ENCODE results near the gene NPTXR.

NPTXR gene

DNA sequence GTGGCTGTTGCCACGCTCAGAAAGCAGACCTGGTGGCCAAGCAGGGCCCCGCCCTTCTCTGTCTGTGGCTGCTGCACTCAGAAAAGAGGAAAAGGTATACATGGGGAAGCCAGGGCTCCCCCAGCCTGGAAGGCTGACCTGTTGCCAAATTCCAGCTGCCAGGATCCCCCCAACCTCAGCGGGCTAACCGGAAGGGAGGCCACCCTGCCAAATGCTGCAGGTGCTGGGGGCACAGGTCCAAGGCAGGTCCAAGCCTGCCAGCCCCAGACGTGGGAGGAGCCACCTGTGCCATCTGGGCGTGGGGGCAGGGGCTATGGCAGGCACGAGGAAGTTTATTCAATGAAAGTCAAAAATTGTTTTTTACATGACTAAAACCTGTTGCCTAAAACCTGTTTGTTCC is 2.6 kb downstream of the NPTXR start:
- no CpG with 5 or more reads among the region's 7 CpGs for WGBS (ENCODE audit: extremely low coverage, insufficient coverage, low lambda C conversion rate)
- H3K27me3 ChIP-seq (ENCODE audit: insufficient read depth, low read length, poor library complexity), result peaks cover 18% of the 10 kb centered on the region

DNA sequence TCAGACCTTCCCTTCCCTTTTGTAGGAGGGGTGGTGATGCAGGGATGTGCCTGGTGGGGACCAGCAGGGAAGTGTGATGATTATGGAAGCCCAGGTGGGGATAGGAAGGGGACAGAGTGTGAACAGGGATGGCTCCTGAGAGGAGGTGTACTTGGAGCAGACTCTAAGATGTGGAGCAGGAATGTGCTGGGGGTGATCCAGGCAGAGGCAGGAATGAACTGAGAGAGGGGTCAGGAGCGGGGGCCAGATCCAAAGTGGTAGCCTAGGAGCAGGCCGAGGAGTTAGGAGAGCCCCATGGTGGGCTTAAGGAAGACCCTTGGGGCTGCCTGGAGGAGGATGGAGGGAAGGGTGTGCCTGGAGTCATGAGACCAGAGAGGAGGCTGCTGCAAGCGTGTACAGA is 3.7 kb downstream of the NPTXR start:
- Histone ChIP-seq H3K4me1 (ENCODE audit: control insufficient read depth, low read depth, low read length) (no peaks in the 10 kb centered on the region), H2BK5ac (ENCODE audit: low read length) (no peak overlapping the region), H3K36me3 (ENCODE audit: control insufficient read depth, insufficient read depth, low read length) (no peaks in the 10 kb centered on the region), H3K27ac (ENCODE audit: low read depth, low read length) (no peak overlapping the region), H2BK120ac (ENCODE audit: low read depth, low read length) (no peak overlapping the region), H2AK5ac (ENCODE audit: low read length) (no peak overlapping the region), H3K18ac (ENCODE audit: low read length) (no peak overlapping the region), H4K5ac (ENCODE audit: low read length) (no peak overlapping the region), H3K4me2 (ENCODE audit: low read length) (no peak overlapping the region), H3K56ac (ENCODE audit: low read length) (no peak overlapping the region), H3K79me2 (ENCODE audit: control insufficient read depth, insufficient read depth, low read length) (no peaks in the 10 kb centered on the region), H3K27me3 (ENCODE audit: insufficient read depth, low read length, poor library complexity) (peaks cover 18% of the 10 kb centered on the region), H3K4ac (ENCODE audit: low read depth, low read length) (no peak overlapping the region), H3K23ac (ENCODE audit: low read length) (no peak overlapping the region), H3K79me1 (ENCODE audit: low read length) (no peaks in the 10 kb centered on the region), H3K9ac (ENCODE audit: low read length) (no peak overlapping the region), H4K8ac (ENCODE audit: low read depth, low read length) (no peak overlapping the region), H3K4me3 (ENCODE audit: low read length) (no peak overlapping the region), H2BK15ac (replicated peaks; ENCODE audit: low read depth) (no peak overlapping the region)
- no peak for DNase-seq
- WGBS (ENCODE audit: extremely low coverage, insufficient coverage, low lambda C conversion rate), result no CpG with 5 or more reads among the region's 3 CpGs

More for the DNA sequence above, 2.6 kb downstream of the NPTXR start:
- Histone ChIP-seq H4K8ac (ENCODE audit: low read depth, low read length) (no peak overlapping the region), H3K4me2 (ENCODE audit: low read length) (no peak overlapping the region), H3K79me1 (ENCODE audit: low read length) (no peaks in the 10 kb centered on the region), H3K4ac (ENCODE audit: low read depth, low read length) (no peak overlapping the region), H2BK15ac (replicated peaks; ENCODE audit: low read depth) (no peak overlapping the region), H3K9ac (ENCODE audit: low read length) (no peak overlapping the region), H3K4me3 (ENCODE audit: low read length) (no peak overlapping the region), H2BK5ac (ENCODE audit: low read length) (no peak overlapping the region), H3K4me1 (ENCODE audit: control insufficient read depth, low read depth, low read length) (no peaks in the 10 kb centered on the region), H4K5ac (ENCODE audit: low read length) (no peak overlapping the region), H3K18ac (ENCODE audit: low read length) (no peak overlapping the region), H2BK120ac (ENCODE audit: low read depth, low read length) (no peak overlapping the region), H3K79me2 (ENCODE audit: control insufficient read depth, insufficient read depth, low read length) (no peaks in the 10 kb centered on the region), H3K23ac (ENCODE audit: low read length) (no peak overlapping the region), H3K56ac (ENCODE audit: low read length) (no peak overlapping the region), H3K27ac (ENCODE audit: low read depth, low read length) (no peak overlapping the region), H2AK5ac (ENCODE audit: low read length) (no peak overlapping the region), H3K36me3 (ENCODE audit: control insufficient read depth, insufficient read depth, low read length) (no peaks in the 10 kb centered on the region)
- DNase-seq, result no peak

DNA sequence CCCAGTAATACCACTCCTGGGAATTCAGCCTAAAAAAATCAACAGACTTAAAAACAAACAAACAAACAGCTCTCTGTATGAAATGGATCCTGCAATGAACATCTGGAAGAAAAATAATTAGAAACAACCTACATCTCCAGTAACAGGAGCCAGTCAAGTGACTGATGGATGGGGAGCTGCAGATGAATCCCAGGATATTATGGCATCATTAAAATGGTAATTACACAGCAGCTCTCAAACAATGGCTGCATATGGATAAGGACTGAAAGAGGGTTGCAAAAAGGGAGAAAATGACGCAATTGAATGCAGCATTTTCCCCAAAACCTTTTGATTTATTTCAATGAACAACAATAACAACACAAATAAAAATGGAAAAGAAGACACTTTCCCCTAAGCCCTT is 4.1 kb downstream of the NPTXR start:
- Histone ChIP-seq H4K5ac (ENCODE audit: low read length) (no peak overlapping the region), H3K27me3 (ENCODE audit: insufficient read depth, low read length, poor library complexity) (peaks cover 18% of the 10 kb centered on the region), H3K4me2 (ENCODE audit: low read length) (no peak overlapping the region), H3K18ac (ENCODE audit: low read length) (no peak overlapping the region), H2BK120ac (ENCODE audit: low read depth, low read length) (no peak overlapping the region), H3K4me3 (ENCODE audit: low read length) (no peak overlapping the region), H3K79me2 (ENCODE audit: control insufficient read depth, insufficient read depth, low read length) (no peaks in the 10 kb centered on the region), H3K36me3 (ENCODE audit: control insufficient read depth, insufficient read depth, low read length) (no peaks in the 10 kb centered on the region), H2BK5ac (ENCODE audit: low read length) (no peak overlapping the region), H3K9ac (ENCODE audit: low read length) (no peak overlapping the region), H3K4me1 (ENCODE audit: control insufficient read depth, low read depth, low read length) (no peaks in the 10 kb centered on the region), H4K8ac (ENCODE audit: low read depth, low read length) (no peak overlapping the region), H2AK5ac (ENCODE audit: low read length) (no peak overlapping the region), H3K4ac (ENCODE audit: low read depth, low read length) (no peak overlapping the region), H3K23ac (ENCODE audit: low read length) (no peak overlapping the region), H3K56ac (ENCODE audit: low read length) (no peak overlapping the region), H2BK15ac (replicated peaks; ENCODE audit: low read depth) (no peak overlapping the region), H3K79me1 (ENCODE audit: low read length) (no peaks in the 10 kb centered on the region), H3K27ac (ENCODE audit: low read depth, low read length) (no peak overlapping the region)
- no peak for DNase-seq
- WGBS (ENCODE audit: extremely low coverage, insufficient coverage, low lambda C conversion rate), result no CpG with 5 or more reads among the region's 1 CpG

DNA sequence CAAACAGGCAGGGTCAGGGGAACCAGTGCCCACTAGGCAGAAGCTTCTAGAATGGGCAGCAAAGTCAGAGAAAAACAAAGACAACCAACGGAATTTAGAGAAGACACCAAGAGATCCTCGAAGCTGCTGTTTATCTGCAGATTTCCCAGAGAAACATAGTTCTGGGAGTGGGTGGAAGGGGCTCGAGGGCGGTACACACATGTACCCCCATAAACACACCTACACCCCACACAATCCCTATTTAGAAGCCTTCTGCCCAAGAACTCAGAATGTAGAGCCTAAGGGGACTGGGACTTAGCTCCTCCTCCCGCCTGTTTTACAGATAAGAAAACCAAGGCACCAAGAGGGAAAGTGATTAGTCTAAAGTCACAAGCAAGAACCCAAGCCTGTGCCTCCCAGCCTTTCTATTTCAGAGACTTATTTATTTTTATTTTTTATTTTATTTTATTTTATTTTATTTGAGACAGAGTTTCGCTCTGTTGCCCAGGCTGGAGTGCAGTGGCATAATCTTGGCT is 6.4 kb downstream of the NPTXR start:
- Histone ChIP-seq H2AK5ac (ENCODE audit: low read length) (no peak overlapping the region), H3K79me2 (ENCODE audit: control insufficient read depth, insufficient read depth, low read length) (no peaks in the 10 kb centered on the region), H4K5ac (ENCODE audit: low read length) (no peak overlapping the region), H3K4me3 (ENCODE audit: low read length) (no peak overlapping the region), H2BK15ac (replicated peaks; ENCODE audit: low read depth) (no peak overlapping the region), H3K23ac (ENCODE audit: low read length) (no peak overlapping the region), H4K8ac (ENCODE audit: low read depth, low read length) (no peak overlapping the region), H3K4me1 (ENCODE audit: control insufficient read depth, low read depth, low read length) (no peaks in the 10 kb centered on the region), H3K79me1 (ENCODE audit: low read length) (no peaks in the 10 kb centered on the region), H3K27ac (ENCODE audit: low read depth, low read length) (no peak overlapping the region), H3K27me3 (ENCODE audit: insufficient read depth, low read length, poor library complexity) (peaks cover 7% of the 10 kb centered on the region), H3K4me2 (ENCODE audit: low read length) (no peak overlapping the region), H3K18ac (ENCODE audit: low read length) (no peak overlapping the region), H2BK120ac (ENCODE audit: low read depth, low read length) (no peak overlapping the region), H3K56ac (ENCODE audit: low read length) (no peak overlapping the region), H2BK5ac (ENCODE audit: low read length) (no peak overlapping the region), H3K36me3 (ENCODE audit: control insufficient read depth, insufficient read depth, low read length) (no peaks in the 10 kb centered on the region), H3K4ac (ENCODE audit: low read depth, low read length) (no peak overlapping the region), H3K9ac (ENCODE audit: low read length) (no peak overlapping the region)
- WGBS (ENCODE audit: extremely low coverage, insufficient coverage, low lambda C conversion rate), result no CpG with 5 or more reads among the region's 6 CpGs
- DNase-seq, result no peak

DNA sequence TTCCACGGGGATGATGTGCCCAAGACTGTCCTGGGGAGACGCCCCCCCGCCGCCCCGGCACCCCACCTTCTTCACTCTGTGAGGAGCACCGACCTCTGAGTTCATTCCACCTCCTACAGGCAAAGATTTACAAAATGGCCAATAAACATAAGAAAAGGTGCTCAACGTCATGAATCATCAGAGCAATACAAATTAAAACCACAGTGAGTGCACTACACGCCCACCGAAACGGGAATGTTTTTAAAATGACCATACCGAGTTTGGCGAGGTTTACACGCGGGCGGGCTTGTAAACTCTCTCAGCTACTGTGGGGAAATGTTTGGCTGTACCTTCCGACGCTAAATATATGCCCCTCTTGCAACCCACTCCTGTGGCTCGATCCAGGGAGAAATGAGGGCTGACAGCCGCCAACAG is 7.9 kb downstream of the NPTXR start:
- no peak overlapping the region for H3K27ac ChIP-seq (ENCODE audit: low read depth, low read length)
- H3K4me3 ChIP-seq (ENCODE audit: low read length), result no peak overlapping the region
- H2BK5ac ChIP-seq (ENCODE audit: low read length), result no peak overlapping the region
- H3K27me3 ChIP-seq (ENCODE audit: insufficient read depth, low read length, poor library complexity), result no peaks in the 10 kb centered on the region
- no peak overlapping the region for H3K4ac ChIP-seq (ENCODE audit: low read depth, low read length)
- no peaks in the 10 kb centered on the region for H3K4me1 ChIP-seq (ENCODE audit: control insufficient read depth, low read depth, low read length)
- no CpG with 5 or more reads among the region's 19 CpGs for WGBS (ENCODE audit: extremely low coverage, insufficient coverage, low lambda C conversion rate)
- H3K4me2 ChIP-seq (ENCODE audit: low read length), result no peak overlapping the region
- no peaks in the 10 kb centered on the region for H3K79me2 ChIP-seq (ENCODE audit: control insufficient read depth, insufficient read depth, low read length)
- H2AK5ac ChIP-seq (ENCODE audit: low read length), result no peak overlapping the region
- H4K8ac ChIP-seq (ENCODE audit: low read depth, low read length), result no peak overlapping the region
- no peak overlapping the region for H2BK120ac ChIP-seq (ENCODE audit: low read depth, low read length)
- no peaks in the 10 kb centered on the region for H3K36me3 ChIP-seq (ENCODE audit: control insufficient read depth, insufficient read depth, low read length)
- H3K79me1 ChIP-seq (ENCODE audit: low read length), result no peaks in the 10 kb centered on the region
- H3K9ac ChIP-seq (ENCODE audit: low read length), result no peak overlapping the region
- H3K23ac ChIP-seq (ENCODE audit: low read length), result no peak overlapping the region
- no peak overlapping the region for H3K56ac ChIP-seq (ENCODE audit: low read length)
- no peak for DNase-seq
- H4K5ac ChIP-seq (ENCODE audit: low read length), result no peak overlapping the region
- no peak overlapping the region for H2BK15ac ChIP-seq (replicated peaks; ENCODE audit: low read depth)
- no peak overlapping the region for H3K18ac ChIP-seq (ENCODE audit: low read length)

GRCh38 chr22:38834991-38835390 is 8.8 kb downstream of the NPTXR start:
- Histone ChIP-seq H3K4me2 (ENCODE audit: low read length) (no peak overlapping the region), H3K9ac (ENCODE audit: low read length) (no peak overlapping the region), H3K36me3 (ENCODE audit: control insufficient read depth, insufficient read depth, low read length) (no peaks in the 10 kb centered on the region), H3K27me3 (ENCODE audit: insufficient read depth, low read length, poor library complexity) (no peaks in the 10 kb centered on the region), H2BK15ac (replicated peaks; ENCODE audit: low read depth) (no peak overlapping the region), H2AK5ac (ENCODE audit: low read length) (no peak overlapping the region), H2BK5ac (ENCODE audit: low read length) (no peak overlapping the region), H3K79me1 (ENCODE audit: low read length) (no peaks in the 10 kb centered on the region), H3K23ac (ENCODE audit: low read length) (no peak overlapping the region), H3K4me3 (ENCODE audit: low read length) (no peak overlapping the region), H3K56ac (ENCODE audit: low read length) (no peak overlapping the region), H3K4ac (ENCODE audit: low read depth, low read length) (no peak overlapping the region), H3K79me2 (ENCODE audit: control insufficient read depth, insufficient read depth, low read length) (no peaks in the 10 kb centered on the region), H4K8ac (ENCODE audit: low read depth, low read length) (no peak overlapping the region), H4K5ac (ENCODE audit: low read length) (no peak overlapping the region), H3K4me1 (ENCODE audit: control insufficient read depth, low read depth, low read length) (no peaks in the 10 kb centered on the region), H3K27ac (ENCODE audit: low read depth, low read length) (no peak overlapping the region), H2BK120ac (ENCODE audit: low read depth, low read length) (no peak overlapping the region), H3K18ac (ENCODE audit: low read length) (no peak overlapping the region)
- DNase-seq, result no peak
- WGBS (ENCODE audit: extremely low coverage, insufficient coverage, low lambda C conversion rate), result no CpG with 5 or more reads among the region's 5 CpGs
